Lower leg skin (tissue), 4 donors: Measurements from ENCODE around the gene HNRNPUL2. TPM values are rescaled to one million over a fixed set of nuclear protein-coding genes. Genes with fewer than 3 reads are reported as not detected.
A peak's percentile ranks its signal among the peaks of the same experiment; 100 is the strongest.

Source experiments
- DNase-seq, 2 donors: peaks; one replicate each; pipeline ENCODE4 v3.0.0-alpha.2; 2019; ENCODE audit warnings: low spot score in 2 of 2
- H3K4me3 ChIP-seq: fragments of 200-600 bp; sonication (generic); 2 replicates; pipeline ENCODE4 v1.5.1; 2017; ENCODE audit warnings: mild to moderate bottlenecking, low read depth; ENCODE audit not compliant: poor library complexity, severe bottlenecking
- POLR2A ChIP-seq, 2 donors: fragments of 450-650 bp; IDR thresholded peaks; one replicate each; pipeline ENCODE4 v1.6.1; 2016 to 2017; ENCODE audit warnings: antibody characterized with exemption in 2 of 2, mild to moderate bottlenecking in 1 of 2, moderate library complexity in 1 of 2
- WGBS, 2 donors: methylation state at CpG; one replicate each; pipeline ENCODE4 v1.1.5; 2018; 5-methylcytosine and 5-hydroxymethylcytosine counted together
- intact Hi-C: fragments of 100-400 bp; cut with DNase I; formaldehyde crosslinking; loops from one replicate; pipeline ENCODE4 v1.15.0; 2023; ENCODE audit warnings: low total_unique reads
- total RNA-seq, 4 donors: library from RNA; depleted of rRNA; stranded (reverse); fragments of >200 nt; gene quantifications; one replicate each; pipeline ENCODE4 v1.1.0, GENCODE V29; 2016
- TF ChIP-seq, protein P1 (sequence below), 3 donors: fragments of 450-650 bp; IDR thresholded peaks; one replicate each; pipeline ENCODE4 v1.5.1; 2016; ENCODE audit warnings: antibody characterized with exemption in 3 of 3, mild to moderate bottlenecking in 3 of 3, moderate library complexity in 2 of 3

The HNRNPUL2 gene
- total RNA-seq, 4 donors from 2014 or later, result 19.9 to 30.8 (median 24.3) TPM

DNA sequence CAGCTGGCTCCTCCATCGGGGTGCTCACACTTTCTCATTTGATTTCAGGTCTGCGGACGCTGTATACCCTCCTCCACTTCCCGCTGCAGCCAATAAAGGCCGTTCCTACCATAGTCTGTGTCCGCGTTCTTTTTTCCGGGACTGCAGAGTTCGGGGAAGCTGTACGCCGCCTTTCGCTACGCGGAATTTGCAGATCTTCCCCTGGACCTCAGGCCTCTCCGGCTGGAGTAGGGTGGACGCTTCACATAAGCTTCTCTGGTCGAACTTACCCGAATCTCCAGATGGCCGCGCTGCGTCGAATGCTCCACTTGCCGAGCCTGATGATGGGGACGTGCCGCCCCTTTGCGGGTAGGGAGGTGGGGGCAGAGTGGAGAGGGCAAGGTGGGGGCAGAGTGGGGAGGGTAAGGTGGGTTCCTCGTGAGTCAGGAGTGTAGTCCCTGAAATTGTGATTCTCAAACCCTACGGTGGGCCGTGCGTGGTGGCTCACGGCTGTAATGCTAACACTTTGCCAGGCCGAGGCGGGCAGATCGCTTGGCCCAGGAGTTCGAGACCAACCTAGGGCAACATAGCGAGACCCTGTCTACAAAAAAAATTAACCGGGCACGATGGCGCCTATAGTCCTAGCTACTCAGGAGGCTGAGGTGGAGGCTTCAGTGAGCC is 61.5 kb downstream of the HNRNPUL2 start:
- TF ChIP-seq, protein P1, sequence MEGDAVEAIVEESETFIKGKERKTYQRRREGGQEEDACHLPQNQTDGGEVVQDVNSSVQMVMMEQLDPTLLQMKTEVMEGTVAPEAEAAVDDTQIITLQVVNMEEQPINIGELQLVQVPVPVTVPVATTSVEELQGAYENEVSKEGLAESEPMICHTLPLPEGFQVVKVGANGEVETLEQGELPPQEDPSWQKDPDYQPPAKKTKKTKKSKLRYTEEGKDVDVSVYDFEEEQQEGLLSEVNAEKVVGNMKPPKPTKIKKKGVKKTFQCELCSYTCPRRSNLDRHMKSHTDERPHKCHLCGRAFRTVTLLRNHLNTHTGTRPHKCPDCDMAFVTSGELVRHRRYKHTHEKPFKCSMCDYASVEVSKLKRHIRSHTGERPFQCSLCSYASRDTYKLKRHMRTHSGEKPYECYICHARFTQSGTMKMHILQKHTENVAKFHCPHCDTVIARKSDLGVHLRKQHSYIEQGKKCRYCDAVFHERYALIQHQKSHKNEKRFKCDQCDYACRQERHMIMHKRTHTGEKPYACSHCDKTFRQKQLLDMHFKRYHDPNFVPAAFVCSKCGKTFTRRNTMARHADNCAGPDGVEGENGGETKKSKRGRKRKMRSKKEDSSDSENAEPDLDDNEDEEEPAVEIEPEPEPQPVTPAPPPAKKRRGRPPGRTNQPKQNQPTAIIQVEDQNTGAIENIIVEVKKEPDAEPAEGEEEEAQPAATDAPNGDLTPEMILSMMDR (IDR thresholded peaks at IDR 0.05), result no peak
- TF ChIP-seq POLR2A (IDR thresholded peaks at IDR 0.05), result no peak
- H3K4me3 ChIP-seq, result peak overlapping the region; percentile 60
- WGBS, 2 donors, result 1 to 2% methylated on average over 39 of the region's 39 CpGs
- intact Hi-C loops, result no loop called here
- no peak for DNase-seq

DNA sequence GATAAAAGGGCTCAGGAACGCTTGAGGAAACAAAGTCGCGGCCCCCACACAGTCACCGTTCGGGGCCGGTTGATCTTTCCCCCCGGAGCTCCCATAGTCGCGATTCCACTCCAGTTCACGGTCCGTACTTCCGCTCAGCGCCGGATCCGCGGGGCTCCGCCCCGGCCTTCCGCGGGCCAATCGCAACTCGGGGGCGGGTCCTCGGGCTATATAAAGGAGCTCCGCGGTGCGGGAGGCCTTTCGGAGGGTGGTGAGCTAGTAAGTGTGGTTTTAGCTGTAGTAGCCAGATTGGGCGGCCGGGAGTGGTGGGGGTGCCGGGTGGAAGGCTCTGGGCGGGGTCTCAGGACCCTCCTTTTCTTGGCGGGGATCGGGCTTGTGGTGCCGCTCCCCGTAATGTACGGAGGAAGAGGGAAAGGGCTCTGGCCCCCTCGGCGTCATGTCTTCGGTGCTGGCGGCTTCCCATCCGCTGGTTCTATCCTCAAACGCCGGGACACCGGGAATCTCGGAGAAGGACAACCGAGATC is 62.1 kb downstream of the HNRNPUL2 start, which contains the start of the genes C11orf98 and CSKMT:
C11orf98 (minus strand) TSS at position 136 of the 524 bp plus-strand sequence; CDS start at position 95, 41 bp downstream.
CSKMT (plus strand) TSS at position 238 of the 524 bp plus-strand sequence. CDS start 568 bp downstream, outside the sequence.
- DNase-seq, result peak; percentile 93 to 99
- intact Hi-C loops, result no loop called here
- peak within 1 kb of the TSS; percentile 60 for H3K4me3 ChIP-seq
- TF ChIP-seq POLR2A (IDR thresholded peaks at IDR 0.05), result peak in 1 of 2 donors; percentile 95
- TF ChIP-seq, protein P1 (IDR thresholded peaks at IDR 0.05), result no peak
- WGBS, 2 donors, result 0% methylated on average over 24 to 46 of the region's 47 CpGs

DNA sequence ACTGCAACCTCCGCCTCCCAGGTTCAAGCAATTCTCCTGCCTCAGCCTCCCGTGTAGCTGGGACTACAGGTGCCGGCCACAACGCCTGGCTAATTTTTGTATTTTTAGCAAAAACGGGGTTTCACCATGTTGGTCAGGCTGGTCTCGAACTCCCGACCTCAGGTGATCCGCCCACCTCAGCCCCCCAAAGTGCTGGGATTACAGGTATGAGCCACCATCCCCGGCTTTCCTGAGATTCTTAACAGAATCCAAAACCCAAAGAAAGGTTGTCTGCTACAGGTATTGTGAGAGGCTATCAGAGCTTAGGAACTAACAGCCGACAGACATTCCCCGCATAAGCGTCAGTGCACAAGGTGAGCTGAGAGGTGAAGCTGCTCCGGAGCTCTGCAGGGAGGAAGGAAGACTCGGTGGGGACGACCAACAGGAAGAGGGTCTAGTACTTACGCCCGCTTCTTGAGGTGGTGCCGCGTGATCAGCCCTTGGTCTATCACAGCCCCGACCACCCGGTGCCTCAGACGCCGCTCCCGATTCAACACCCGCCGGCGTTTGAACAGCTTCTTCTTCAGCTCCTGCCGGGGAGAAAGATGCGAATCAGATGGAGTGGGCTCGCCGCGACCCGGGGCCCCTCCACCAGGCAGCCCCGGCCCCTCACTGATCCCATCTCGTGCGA is 62.7 kb downstream of the HNRNPUL2 start:
- intact Hi-C loops, result no loop called here
- peak overlapping the region; percentile 60 for H3K4me3 ChIP-seq
- no peak for TF ChIP-seq POLR2A (IDR thresholded peaks at IDR 0.05)
- TF ChIP-seq, protein P1 (IDR thresholded peaks at IDR 0.05), result no peak
- 2 to 3% methylated on average over 35 to 36 of the region's 36 CpGs for WGBS, 2 donors
- no peak for DNase-seq

Other genes with a start within 250 kb of the HNRNPUL2 start
- 1,000 to 10,000 TPM; 1,345 to 1,611 (median 1,532) TPM for gene AHNAK, start 180.7 kb downstream of the HNRNPUL2 start, total RNA-seq
- gene EEF1G, start 153.6 kb downstream of the HNRNPUL2 start, total RNA-seq, result 1,000 to 10,000 TPM; 2,343 to 3,224 (median 2,571) TPM
- gene TUT1, start 135.9 kb downstream of the HNRNPUL2 start, total RNA-seq, result 10 to 100 TPM; 11.0 to 29.8 (median 15.8) TPM
- 100 to 1,000 TPM in 2 of 4 donors, 10 to 100 TPM in 2; 91.3 to 139 (median 98.3) TPM for gene MTA2, start 125.6 kb downstream of the HNRNPUL2 start, total RNA-seq
- 10 to 100 TPM; 39.5 to 61.0 (median 42.9) TPM for gene EML3, start 114.7 kb downstream of the HNRNPUL2 start, total RNA-seq
- 1 to 10 TPM; 4.0 to 7.6 (median 6.5) TPM for gene ROM1, start 114.2 kb downstream of the HNRNPUL2 start, total RNA-seq
- 10 to 100 TPM; 29.7 to 51.8 (median 35.2) TPM for gene B3GAT3, start 105.5 kb downstream of the HNRNPUL2 start, total RNA-seq
- gene GANAB, start 80.8 kb downstream of the HNRNPUL2 start, total RNA-seq, result 100 to 1,000 TPM in 1 of 4 donors, 10 to 100 TPM in 3; 72.0 to 118 (median 91.4) TPM
- 10 to 100 TPM; 28.5 to 32.7 (median 30.2) TPM for gene INTS5, start 74.2 kb downstream of the HNRNPUL2 start, total RNA-seq
- gene C11orf98, start 62.2 kb downstream of the HNRNPUL2 start, total RNA-seq, result 10 to 100 TPM; 21.3 to 58.4 (median 31.4) TPM
- 10 to 100 TPM in 1 of 4 donors, 1 to 10 TPM in 3; 2.9 to 14.8 (median 7.7) TPM for gene CSKMT, start 62.1 kb downstream of the HNRNPUL2 start, total RNA-seq
- 10 to 100 TPM in 2 of 4 donors, 1 to 10 TPM in 2; 7.5 to 12.0 (median 10.3) TPM for gene UQCC3, start 55.8 kb downstream of the HNRNPUL2 start, total RNA-seq
- gene LBHD1, start 55.2 kb downstream of the HNRNPUL2 start, total RNA-seq, result 1 to 10 TPM; 2.5 to 4.6 (median 3.1) TPM
- gene UBXN1, start 48.4 kb downstream of the HNRNPUL2 start, total RNA-seq, result 100 to 1,000 TPM; 194 to 275 (median 235) TPM
- gene LRRN4CL, start 37.9 kb downstream of the HNRNPUL2 start, total RNA-seq, result 10 to 100 TPM in 2 of 4 donors, 1 to 10 TPM in 2; 7.3 to 11.6 (median 9.9) TPM
- gene BSCL2, start 20.0 kb downstream of the HNRNPUL2 start, total RNA-seq, result 10 to 100 TPM; 25.4 to 68.2 (median 45.1) TPM
- not detected for gene GNG3, start 19.8 kb downstream of the HNRNPUL2 start, total RNA-seq
- 10 to 100 TPM; 23.7 to 44.7 (median 33.9) TPM for gene TTC9C, start 1.0 kb upstream of the HNRNPUL2 start, total RNA-seq
- 10 to 100 TPM; 13.4 to 35.4 (median 19.0) TPM for gene ZBTB3, start 26.7 kb upstream of the HNRNPUL2 start, total RNA-seq
- 10 to 100 TPM; 51.5 to 71.0 (median 57.2) TPM for gene POLR2G, start 34.1 kb upstream of the HNRNPUL2 start, total RNA-seq
- 10 to 100 TPM; 21.0 to 79.2 (median 38.2) TPM for gene TAF6L, start 43.9 kb upstream of the HNRNPUL2 start, total RNA-seq
- 10 to 100 TPM; 62.9 to 82.6 (median 81.0) TPM for gene TMEM179B, start 59.9 kb upstream of the HNRNPUL2 start, total RNA-seq
- gene TMEM223, start 64.5 kb upstream of the HNRNPUL2 start, total RNA-seq, result 10 to 100 TPM; 12.9 to 41.4 (median 21.0) TPM
- gene NXF1, start 78.0 kb upstream of the HNRNPUL2 start, total RNA-seq, result 100 to 1,000 TPM in 1 of 4 donors, 10 to 100 TPM in 3; 56.6 to 114 (median 79.6) TPM
- gene STX5, start 104.6 kb upstream of the HNRNPUL2 start, total RNA-seq, result 10 to 100 TPM; 30.0 to 47.4 (median 38.4) TPM
- not detected for gene TEX54, start 105.4 kb upstream of the HNRNPUL2 start, total RNA-seq
- 10 to 100 TPM; 49.7 to 93.8 (median 64.3) TPM for gene WDR74, start 112.1 kb upstream of the HNRNPUL2 start, total RNA-seq
- 100 to 1,000 TPM; 175 to 190 (median 187) TPM for gene SLC3A2, start 153.4 kb upstream of the HNRNPUL2 start, total RNA-seq
- 1 to 10 TPM; 1.5 to 7.6 (median 4.5) TPM for gene CHRM1, start 193.9 kb upstream of the HNRNPUL2 start, total RNA-seq